ENCODE measurements around the gene PTPRD. TPM values are rescaled to one million over a fixed set of nuclear protein-coding genes. Genes with fewer than 3 reads are reported as not detected.

The PTPRD gene
- total and polyA plus RNA-seq, 2 of the 4 experiments (the other 2 are of a cell fraction) = 0.07 to 0.18 TPM

- Histone ChIP-seq H4K5ac (ENCODE audit: low read depth, low read length) (no peak overlapping the region), H4K8ac (ENCODE audit: low read depth in 2 of 2, low read length in 2 of 2) (no peak overlapping the region), H3K4me1 (ENCODE audit: control insufficient read depth, insufficient read depth, low read length) (no peaks in the 10 kb centered on the region), H3K23ac (ENCODE audit: low read depth, low read length) (no peak overlapping the region), H3K9me1 (ENCODE audit: insufficient read depth, low read length) (no peaks in the 10 kb centered on the region), H3K27me3 (ENCODE audit: control insufficient read depth, insufficient read depth, low read length) (no peaks in the 10 kb centered on the region), H3K14ac (replicated peaks; ENCODE audit: low read depth, low read length) (no peak overlapping the region), H3K4me3 (ENCODE audit: insufficient read depth, low read depth, low read length) (no peak overlapping the region), H2AK9ac (replicated peaks; ENCODE audit: low read depth, low read length, poor library complexity) (no peak overlapping the region), H3K9ac (ENCODE audit: low read depth, low read length) (no peak overlapping the region), H2BK20ac (ENCODE audit: low read depth, low read length) (no peak overlapping the region), H3K4ac (ENCODE audit: low read depth, low read length) (no peak overlapping the region), H3K56ac (ENCODE audit: extremely low read depth, insufficient read depth, low read length) (no peak overlapping the region), H2AK5ac (ENCODE audit: low read depth, low read length) (no peak overlapping the region), H2BK5ac (ENCODE audit: low read depth, low read length, poor library complexity, severe bottlenecking) (no peak overlapping the region), H4K20me1 (ENCODE audit: insufficient read depth, low read length) (no peaks in the 10 kb centered on the region), H2BK120ac (ENCODE audit: low read depth, low read length) (no peak overlapping the region), H3K27ac (ENCODE audit: insufficient read depth, low read length) (no peak overlapping the region), H3K4me2 (ENCODE audit: low read depth, low read length) (no peak overlapping the region), H2AFZ (replicated peaks; ENCODE audit: low read length, poor library complexity) (no peak overlapping the region), H3K36me3 (ENCODE audit: control insufficient read depth, insufficient read depth, low read length) (no peaks in the 10 kb centered on the region), H3K9me3 (ENCODE audit: control insufficient read depth, insufficient read depth, low read length) (no peaks in the 10 kb centered on the region), H3K79me1 (ENCODE audit: low read depth in 1 of 2, low read length in 2 of 2) (no peaks in the 10 kb centered on the region), H2BK15ac (ENCODE audit: low read depth, low read length) (no peak overlapping the region), H3K18ac (ENCODE audit: low read depth, low read length) (no peak overlapping the region), H4K91ac (ENCODE audit: insufficient read depth, low read depth, low read length) (no peak overlapping the region)
- ChIA-PET CTCF (no interaction called here), POLR2A (ENCODE audit: unreplicated experiment) (no interaction called here)
- no TSS peak for BruUV-seq (replicated peaks)
- no peak for ATAC-seq (ENCODE audit: low read depth)
- WGBS, 2 experiments (ENCODE audit: extremely low coverage in 2 of 2, insufficient read length in 1 of 2) = no CpG with 5 or more reads among the region's 3 CpGs
- dilution Hi-C loops (cut with HindIII; ENCODE audit: low sequenced_read_pairs, unreplicated experiment) (no loop called here), intact Hi-C loops (cut with micrococcal nuclease) (loop anchor here (10.0 kb wide), 1 partner anchor 320 kb away; no protein-coding TSS in a partner anchor), in situ Hi-C loops (cut with MboI; ENCODE audit: low sequenced_read_pairs) (no loop called here)
- TF ChIP-seq MAFK (IDR thresholded peaks at IDR 0.05; ENCODE audit: low read depth, low read length) = no peak
- TF ChIP-seq MXI1 (IDR thresholded peaks at IDR 0.05; ENCODE audit: borderline replicate concordance, low read depth, low read length) = no peak
- TF ChIP-seq NFE2L2 (IDR thresholded peaks at IDR 0.05; ENCODE audit: low read depth, low read length) = no peak
- TF ChIP-seq USF2 (IDR thresholded peaks at IDR 0.05; ENCODE audit: low read depth, low read length) = no peak
- no peak for TF ChIP-seq CEBPB (IDR thresholded peaks at IDR 0.05; ENCODE audit: low read depth, low read length)
- no peak for TF ChIP-seq BHLHE40 (IDR thresholded peaks at IDR 0.05; ENCODE audit: low read depth, low read length)
- TF ChIP-seq MAZ (IDR thresholded peaks at IDR 0.05; ENCODE audit: borderline replicate concordance, low read depth, low read length) = no peak
- no peak for TF ChIP-seq RCOR1 (IDR thresholded peaks at IDR 0.05; ENCODE audit: insufficient replicate concordance, low read length)
- TF ChIP-seq CTCF (conservative IDR thresholded peaks at IDR 0.05; ENCODE audit: low read depth, low read length) = no peak
- no peak for TF ChIP-seq RFX5 (IDR thresholded peaks at IDR 0.05; ENCODE audit: low read depth, low read length)
- no peak for TF ChIP-seq POLR2A (IDR thresholded peaks at IDR 0.05; ENCODE audit: low read depth, low read length)
- TF ChIP-seq FOS (IDR thresholded peaks at IDR 0.05; ENCODE audit: low read depth, low read length) = no peak
- no peak for TF ChIP-seq SMC3 (IDR thresholded peaks at IDR 0.05; ENCODE audit: low read depth, low read length)
- no peak for TF ChIP-seq ELK1 (IDR thresholded peaks at IDR 0.05; ENCODE audit: borderline replicate concordance, low read depth, low read length)
- TF ChIP-seq RAD21 (IDR thresholded peaks at IDR 0.05; ENCODE audit: low read length) = no peak
- TF ChIP-seq CHD1 (IDR thresholded peaks at IDR 0.05; ENCODE audit: low read depth, low read length) = no peak
- no peak for DNase-seq
Observed at GRCh38 chr9:8374471-8374870, 2238.3 kb downstream of the PTPRD start.
